Measurements from ENCODE around the gene LMNB1.

GRCh38 chr5:126744836-126745235, 32.1 kb upstream of the LMNB1 start:
- TF ChIP-seq CTCF (IDR thresholded peaks at IDR 0.05) = no peak
- TF ChIP-seq POLR2AphosphoS5 (IDR thresholded peaks at IDR 0.05; ENCODE audit: insufficient read depth in 1 of 2, low read depth in 1 of 2) = no peak
